Measurements from ENCODE around the gene SKIC2.
A peak's percentile ranks its signal among the peaks of the same experiment; 100 is the strongest.
"Not testable (repeated sequence)": the region's sequence is repeated elsewhere in the genome, so short reads cannot be mapped to it uniquely, and the experiment has no call there.

The SKIC2 gene

GRCh38 chr6:31968791-31969711 is 10.1 kb downstream of the SKIC2 start:
- FAIRE-seq, result no peak

GRCh38 chr6:31969712-31970603 is 11.0 kb downstream of the SKIC2 start:
- FAIRE-seq, result no peak
- DNase-seq (ENCODE audit: low spot score), result no peak

More at GRCh38 chr6:31968791-31969711, 10.1 kb downstream of the SKIC2 start:
- DNase-seq (ENCODE audit: low spot score), result no peak

GRCh38 chr6:31970604-31971271 is 11.8 kb downstream of the SKIC2 start:
- no peak for DNase-seq (ENCODE audit: low spot score)
- no peak for FAIRE-seq

GRCh38 chr6:31971279-31971992 is 12.5 kb downstream of the SKIC2 start:
- FAIRE-seq (no peak), DNase-seq (ENCODE audit: low spot score) (peak; percentile 31)

- DNase-seq (ENCODE audit: low spot score), result peak; percentile 98
- FAIRE-seq, result peak; percentile 86
Observed at GRCh38 chr6:31971993-31972708, 13.2 kb downstream of the SKIC2 start, which contains the start of gene DXO. Gene DXO, minus strand, starts transcription at chr6:31972138. Its CDS starts 463 bp downstream, at chr6:31971675.

- DNase-seq (ENCODE audit: low spot score) (no peak), FAIRE-seq (no peak)
Observed at GRCh38 chr6:31972709-31973350, 13.9 kb downstream of the SKIC2 start.

- FAIRE-seq; DNase-seq (ENCODE audit: low spot score): not testable (repeated sequence)
Observed at GRCh38 chr6:31976065-31976464, 17.1 kb downstream of the SKIC2 start.

- FAIRE-seq, result no peak
- no peak for DNase-seq (ENCODE audit: low spot score)
Observed at GRCh38 chr6:31977816-31978431, 18.9 kb downstream of the SKIC2 start.

- DNase-seq (ENCODE audit: low spot score), result no peak
- FAIRE-seq, result no peak
Observed at GRCh38 chr6:31978831-31979230, 19.9 kb downstream of the SKIC2 start.

- no peak for FAIRE-seq
- no peak for DNase-seq (ENCODE audit: low spot score)
Observed at GRCh38 chr6:31979238-31979898, 20.4 kb downstream of the SKIC2 start.

GRCh38 chr6:31980195-31980876 is 21.4 kb downstream of the SKIC2 start:
- DNase-seq (ENCODE audit: low spot score); FAIRE-seq: not testable (repeated sequence)

GRCh38 chr6:31980998-31981397 is 22.0 kb downstream of the SKIC2 start:
- not testable (repeated sequence) for FAIRE-seq; DNase-seq (ENCODE audit: low spot score)

GRCh38 chr6:31981744-31982143 is 22.8 kb downstream of the SKIC2 start, which contains the start of gene C4A:
Gene C4A, plus strand, starts transcription at chr6:31982057. Its CDS starts 51 bp downstream, at chr6:31982108.
- DNase-seq (ENCODE audit: low spot score); FAIRE-seq: not testable (repeated sequence)

GRCh38 chr6:31989363-31989762 is 30.4 kb downstream of the SKIC2 start:
- not testable (repeated sequence) for FAIRE-seq; DNase-seq (ENCODE audit: low spot score)

- DNase-seq (ENCODE audit: low spot score); FAIRE-seq: not testable (repeated sequence)
Observed at GRCh38 chr6:31994421-31994820, 35.4 kb downstream of the SKIC2 start.

GRCh38 chr6:31996385-31996784 is 37.4 kb downstream of the SKIC2 start:
- not testable (repeated sequence) for FAIRE-seq; DNase-seq (ENCODE audit: low spot score)

- DNase-seq (ENCODE audit: low spot score); FAIRE-seq: not testable (repeated sequence)
Observed at GRCh38 chr6:32002546-32003268, 43.7 kb downstream of the SKIC2 start.

Data from urothelium cell line (cell line).